Liver (tissue), 9 donors: ENCODE data around the gene UBR1. TPM values are rescaled to one million over a fixed set of nuclear protein-coding genes. Genes with fewer than 3 reads are reported as not detected.

ENCODE experiments used
- DNase-seq: peaks from one replicate; pipeline ENCODE4 v3.0.0-alpha.2; 2017; ENCODE audit warnings: low spot score
- H3K27ac ChIP-seq, 2 donors: one replicate each; pipeline ENCODE4 v1.7.0; 2013; ENCODE audit warnings: inconsistent platforms in 2 of 2, low read length in 2 of 2, control low read depth in 1 of 2, low read depth in 1 of 2, mild to moderate bottlenecking in 1 of 2
- H3K27me3 ChIP-seq, 4 donors: one replicate each; pipeline versions ENCODE4 v1.6.1 to v1.7.0; 2013; ENCODE audit warnings: low read length in 3 of 4, inconsistent platforms in 1 of 4, mild to moderate bottlenecking in 1 of 4, moderate library complexity in 1 of 4; ENCODE audit not compliant: control insufficient read depth in 4 of 4, insufficient read depth in 4 of 4
- H3K36me3 ChIP-seq, 4 donors: one replicate each; pipeline versions ENCODE4 v1.6.1 to v1.7.0; 2013; ENCODE audit warnings: low read length in 3 of 4, mild to moderate bottlenecking in 3 of 4, low read depth in 1 of 4, moderate library complexity in 1 of 4; ENCODE audit not compliant: control insufficient read depth in 4 of 4, insufficient read depth in 3 of 4
- H3K4me1 ChIP-seq, 4 donors: one replicate each; pipeline versions ENCODE4 v1.6.1 to v1.7.0; 2013; ENCODE audit warnings: low read length in 3 of 4, mild to moderate bottlenecking in 3 of 4, moderate library complexity in 1 of 4; ENCODE audit not compliant: control insufficient read depth in 4 of 4, insufficient read depth in 4 of 4
- H3K4me3 ChIP-seq, 3 donors: one replicate each; pipeline versions ENCODE4 v1.6.1 to v1.7.0; 2013; ENCODE audit warnings: low read length in 3 of 3, control low read depth in 1 of 3, low read depth in 1 of 3, mild to moderate bottlenecking in 1 of 3
- H3K9ac ChIP-seq, 2 donors: one replicate each; pipeline ENCODE4 v1.7.0; 2013; ENCODE audit warnings: low read length in 2 of 2, mild to moderate bottlenecking in 2 of 2, moderate library complexity in 2 of 2, control low read depth in 1 of 2, low read depth in 1 of 2
- H3K9me3 ChIP-seq, 4 donors: one replicate each; pipeline versions ENCODE4 v1.6.1 to v1.7.0; 2013; ENCODE audit warnings: low read length in 3 of 4; ENCODE audit not compliant: control insufficient read depth in 4 of 4
- ATF3 ChIP-seq: IDR thresholded peaks from 2 replicates; pipeline ENCODE4 v1.6.1; 2016; ENCODE audit warnings: antibody characterized with exemption
- CTCF ChIP-seq: fragments of 150-350 bp; IDR thresholded peaks from 2 replicates; pipeline ENCODE4 v1.5.1; 2017; ENCODE audit warnings: improper control_type of control experiment, low read depth, low read length; ENCODE audit not compliant: missing input control
- EGR1 ChIP-seq, 2 donors: IDR thresholded peaks; 2 replicates each; pipeline ENCODE4 v1.6.1; 2016 to 2018; ENCODE audit warnings: antibody characterized with exemption in 2 of 2, low read depth in 2 of 2
- FOXA1 ChIP-seq: IDR thresholded peaks from 2 replicates; pipeline ENCODE4 v1.6.1; 2016; ENCODE audit warnings: antibody characterized with exemption
- FOXA2 ChIP-seq: IDR thresholded peaks from 2 replicates; pipeline ENCODE4 v1.6.1; 2016; ENCODE audit warnings: antibody characterized with exemption
- GABPA ChIP-seq, 2 donors: IDR thresholded peaks in 1 of 2; conservative IDR thresholded peaks in 1 of 2; 2 replicates each; pipeline ENCODE4 v1.6.1; 2016; ENCODE audit warnings: antibody characterized with exemption in 2 of 2, mild to moderate bottlenecking in 1 of 2, moderate library complexity in 1 of 2
- HNF4A ChIP-seq, 2 donors: conservative IDR thresholded peaks; 2 replicates each; pipeline ENCODE4 v1.6.1; 2016; ENCODE audit warnings: antibody characterized with exemption in 2 of 2, mild to moderate bottlenecking in 2 of 2
- HNF4G ChIP-seq: IDR thresholded peaks from 2 replicates; pipeline ENCODE4 v1.6.1; 2016; ENCODE audit warnings: antibody characterized with exemption
- JUND ChIP-seq, 2 donors: IDR thresholded peaks; 2 replicates each; pipeline ENCODE4 v1.6.1; 2016; ENCODE audit warnings: antibody characterized with exemption in 2 of 2
- MAX ChIP-seq: IDR thresholded peaks from 2 replicates; pipeline ENCODE4 v1.6.1; 2016; ENCODE audit warnings: antibody characterized with exemption
- NR2F2 ChIP-seq: IDR thresholded peaks from 2 replicates; pipeline ENCODE4 v1.6.1; 2016; ENCODE audit warnings: antibody characterized with exemption
- RAD21 ChIP-seq, 2 donors: IDR thresholded peaks; 2 replicates each; pipeline ENCODE4 v1.6.1; 2016; ENCODE audit warnings: antibody characterized with exemption in 2 of 2, mild to moderate bottlenecking in 2 of 2
- RXRA ChIP-seq, 2 donors: IDR thresholded peaks; 2 replicates each; pipeline ENCODE4 v1.6.1; 2017 to 2018; ENCODE audit warnings: antibody characterized with exemption in 2 of 2, mild to moderate bottlenecking in 1 of 2
- SP1 ChIP-seq: IDR thresholded peaks from 2 replicates; pipeline ENCODE4 v1.6.1; 2018; ENCODE audit warnings: antibody characterized with exemption, mild to moderate bottlenecking
- TAF1 ChIP-seq: conservative IDR thresholded peaks from 2 replicates; pipeline ENCODE4 v1.6.1; 2016; ENCODE audit warnings: antibody characterized with exemption, mild to moderate bottlenecking
- YY1 ChIP-seq: IDR thresholded peaks from 2 replicates; pipeline ENCODE4 v1.6.1; 2016; ENCODE audit warnings: antibody characterized with exemption, mild to moderate bottlenecking
- ZBTB33 ChIP-seq: IDR thresholded peaks from 2 replicates; pipeline ENCODE4 v1.6.1; 2016; ENCODE audit warnings: antibody characterized with exemption
- polyA plus RNA-seq, 2 donors: library from polyadenylated mRNA; stranded (reverse) in 1 of 2; unstranded in 1 of 2; fragments of 200-250 nt in 1 of 2; fragments of >200 nt in 1 of 2; fragmentation: Nextera tagmentation in 1 of 2; extraction: Ambion mirVana in 1 of 2; gene quantifications; one replicate each; pipeline versions ENCODE4 v1.2.1 to v1.2.3, GENCODE V29; 2013 to 2015
- total RNA-seq, 2 donors: library from RNA; depleted of rRNA; stranded (reverse); fragments of >200 nt; gene quantifications; one replicate each; pipeline ENCODE4 v1.2.3, GENCODE V29; 2014
- TF ChIP-seq, protein P1 (sequence below): IDR thresholded peaks from 2 replicates; pipeline ENCODE4 v1.6.1; 2016; ENCODE audit warnings: antibody characterized with exemption, mild to moderate bottlenecking
- donor health status: healthy.
- donor health status: healthy.
- donor health status: healthy.
- donor health status: healthy.
- donor health status: healthy.

UBR1 gene
- total and polyA plus RNA-seq, 4 donors: 3.7 to 25.3 (median 10.9) TPM

DNA sequence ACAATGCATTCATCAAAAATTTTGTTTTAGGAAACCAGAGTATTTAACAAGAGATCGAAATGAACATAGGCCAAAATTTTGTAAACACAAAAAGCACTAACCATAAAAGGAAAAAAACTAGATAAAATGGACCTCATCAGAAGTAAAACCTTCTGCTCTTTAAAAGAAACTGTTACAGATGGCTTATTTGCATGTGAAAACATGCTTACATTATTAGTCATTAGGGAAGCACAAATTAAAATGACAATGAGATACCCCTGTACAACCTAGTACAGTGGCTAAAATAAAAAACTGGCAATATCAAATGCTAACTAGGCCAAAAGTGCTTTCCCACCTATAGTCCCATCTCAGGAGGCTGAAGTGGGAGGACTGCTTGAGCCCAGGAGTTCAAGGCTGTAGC lies 19.3 kb downstream of the UBR1 start (continued):
- TF ChIP-seq ZBTB33 (no peak), RXRA (IDR thresholded peaks at IDR 0.05) (no peak), TAF1 (no peak), HNF4A (conservative IDR thresholded peaks at IDR 0.05) (no peak), GABPA (IDR thresholded peaks at IDR 0.05 in 1 of 2, conservative IDR thresholded peaks at IDR 0.05 in 1 of 2) (no peak)

DNA sequence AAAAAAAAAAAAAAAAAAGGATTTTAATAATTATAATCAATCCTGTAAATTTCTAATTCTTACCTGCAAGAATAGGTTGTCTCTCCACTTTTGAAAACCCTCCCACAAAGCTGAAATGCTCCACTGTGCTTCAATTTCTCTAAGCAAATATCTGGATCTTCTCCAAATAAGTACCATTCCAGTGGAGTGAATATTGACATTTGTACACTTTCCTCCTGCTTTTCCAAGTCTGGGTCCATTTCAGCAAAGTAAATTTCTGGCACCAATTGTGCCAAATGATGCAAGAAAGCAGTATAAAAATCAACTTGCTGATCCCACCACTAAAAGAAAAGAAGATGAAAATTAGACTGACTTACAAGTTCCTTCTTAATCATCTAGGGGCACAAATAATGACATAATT lies 19.9 kb downstream of the UBR1 start:
- TF ChIP-seq GABPA (IDR thresholded peaks at IDR 0.05 in 1 of 2, conservative IDR thresholded peaks at IDR 0.05 in 1 of 2) (no peak), SP1 (peak; percentile 11), MAX (peak; percentile 43), YY1 (peak; percentile 59), RAD21 (IDR thresholded peaks at IDR 0.05) (peak; percentile 28 to 34), ATF3 (peak; percentile 62), ZBTB33 (peak; percentile 29), NR2F2 (no peak), RXRA (IDR thresholded peaks at IDR 0.05) (peak in 1 of 2 donors; percentile 25), HNF4A (conservative IDR thresholded peaks at IDR 0.05) (peak; percentile 40 to 55), JUND (IDR thresholded peaks at IDR 0.05) (peak; percentile 19 to 41), TAF1 (no peak), FOXA1 (peak; percentile 65), CTCF (no peak), EGR1 (IDR thresholded peaks at IDR 0.05; ENCODE audit: low read depth in 2 of 2) (peak in 1 of 2 donors; percentile 28), FOXA2 (peak; percentile 58), HNF4G (no peak)
- TF ChIP-seq, protein P1, sequence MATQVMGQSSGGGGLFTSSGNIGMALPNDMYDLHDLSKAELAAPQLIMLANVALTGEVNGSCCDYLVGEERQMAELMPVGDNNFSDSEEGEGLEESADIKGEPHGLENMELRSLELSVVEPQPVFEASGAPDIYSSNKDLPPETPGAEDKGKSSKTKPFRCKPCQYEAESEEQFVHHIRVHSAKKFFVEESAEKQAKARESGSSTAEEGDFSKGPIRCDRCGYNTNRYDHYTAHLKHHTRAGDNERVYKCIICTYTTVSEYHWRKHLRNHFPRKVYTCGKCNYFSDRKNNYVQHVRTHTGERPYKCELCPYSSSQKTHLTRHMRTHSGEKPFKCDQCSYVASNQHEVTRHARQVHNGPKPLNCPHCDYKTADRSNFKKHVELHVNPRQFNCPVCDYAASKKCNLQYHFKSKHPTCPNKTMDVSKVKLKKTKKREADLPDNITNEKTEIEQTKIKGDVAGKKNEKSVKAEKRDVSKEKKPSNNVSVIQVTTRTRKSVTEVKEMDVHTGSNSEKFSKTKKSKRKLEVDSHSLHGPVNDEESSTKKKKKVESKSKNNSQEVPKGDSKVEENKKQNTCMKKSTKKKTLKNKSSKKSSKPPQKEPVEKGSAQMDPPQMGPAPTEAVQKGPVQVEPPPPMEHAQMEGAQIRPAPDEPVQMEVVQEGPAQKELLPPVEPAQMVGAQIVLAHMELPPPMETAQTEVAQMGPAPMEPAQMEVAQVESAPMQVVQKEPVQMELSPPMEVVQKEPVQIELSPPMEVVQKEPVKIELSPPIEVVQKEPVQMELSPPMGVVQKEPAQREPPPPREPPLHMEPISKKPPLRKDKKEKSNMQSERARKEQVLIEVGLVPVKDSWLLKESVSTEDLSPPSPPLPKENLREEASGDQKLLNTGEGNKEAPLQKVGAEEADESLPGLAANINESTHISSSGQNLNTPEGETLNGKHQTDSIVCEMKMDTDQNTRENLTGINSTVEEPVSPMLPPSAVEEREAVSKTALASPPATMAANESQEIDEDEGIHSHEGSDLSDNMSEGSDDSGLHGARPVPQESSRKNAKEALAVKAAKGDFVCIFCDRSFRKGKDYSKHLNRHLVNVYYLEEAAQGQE: peak; percentile 60
- Histone ChIP-seq H3K9ac (no peak overlapping the region), H3K27ac (no peak overlapping the region)

More for the DNA sequence above, 19.9 kb downstream of the UBR1 start:
- no peaks in the 10 kb centered on the region for H3K27me3 ChIP-seq
- no peak overlapping the region for H3K4me3 ChIP-seq
- H3K36me3 ChIP-seq: peaks cover 0 to 5% (median 2%) of the 10 kb centered on the region in 4 donors
- no peaks in the 10 kb centered on the region for H3K9me3 ChIP-seq
- no peak for DNase-seq
- H3K4me1 ChIP-seq: peaks cover 4 to 15% (median 11%) of the 10 kb centered on the region in 4 donors
